ENCODE results near the gene BUB1B. TPM values are rescaled to one million over a fixed set of nuclear protein-coding genes. Genes with fewer than 3 reads are reported as not detected.
A peak's percentile ranks its signal among the peaks of the same experiment; 100 is the strongest.

BUB1B gene
- total RNA-seq, 1 experiment from 2014 or later: 56.2 TPM

GRCh38 chr15:40183636-40184463 lies 23.0 kb downstream of the BUB1B start:
- no peak for DNase-seq (ENCODE audit: low spot score)

GRCh38 chr15:40190591-40190990 lies 29.7 kb downstream of the BUB1B start:
- DNase-seq (ENCODE audit: low spot score): no peak

GRCh38 chr15:40192942-40193341 lies 32.1 kb downstream of the BUB1B start:
- DNase-seq (ENCODE audit: low spot score): no peak

- DNase-seq (ENCODE audit: low spot score): no peak
These were observed 36.6 kb downstream of the BUB1B start for GRCh38 chr15:40197434-40197833.

GRCh38 chr15:40198355-40199085 lies 37.7 kb downstream of the BUB1B start:
- DNase-seq (ENCODE audit: low spot score): no peak

GRCh38 chr15:40204100-40204499 lies 43.2 kb downstream of the BUB1B start:
- DNase-seq (ENCODE audit: low spot score): no peak

- peak; percentile 55 for DNase-seq (ENCODE audit: low spot score)
These were observed 56.4 kb downstream of the BUB1B start for GRCh38 chr15:40217166-40217824.

- no peak for DNase-seq (ENCODE audit: low spot score)
These were observed 58.9 kb downstream of the BUB1B start for GRCh38 chr15:40219801-40220200.

- DNase-seq (ENCODE audit: low spot score): no peak
These were observed 61.3 kb downstream of the BUB1B start for GRCh38 chr15:40222131-40222530.

GRCh38 chr15:40226736-40227135 lies 65.9 kb downstream of the BUB1B start:
- DNase-seq (ENCODE audit: low spot score): no peak

GRCh38 chr15:40229316-40229715 lies 68.4 kb downstream of the BUB1B start:
- no peak for DNase-seq (ENCODE audit: low spot score)

GRCh38 chr15:40229956-40230355 lies 69.1 kb downstream of the BUB1B start:
- DNase-seq (ENCODE audit: low spot score): no peak

GRCh38 chr15:40232625-40233070 lies 71.8 kb downstream of the BUB1B start:
- DNase-seq (ENCODE audit: low spot score): no peak

- DNase-seq (ENCODE audit: low spot score): no peak
These were observed 73.1 kb downstream of the BUB1B start for GRCh38 chr15:40233727-40234577.

- DNase-seq (ENCODE audit: low spot score): no peak
These were observed 73.9 kb downstream of the BUB1B start for GRCh38 chr15:40234783-40235182.

- DNase-seq (ENCODE audit: low spot score): no peak
These were observed 74.5 kb downstream of the BUB1B start for GRCh38 chr15:40235201-40235885.

- peak; percentile 49 for DNase-seq (ENCODE audit: low spot score)
These were observed 77.9 kb downstream of the BUB1B start, which contains the start of gene PAK6 for GRCh38 chr15:40238532-40239403. Gene PAK6 (plus strand): TSS chr15:40239063. CDS start chr15:40264786, 25,723 bp downstream.

- DNase-seq (ENCODE audit: low spot score): no peak
These were observed 78.5 kb downstream of the BUB1B start for GRCh38 chr15:40239404-40239692.

- no peak for DNase-seq (ENCODE audit: low spot score)
These were observed 79.1 kb downstream of the BUB1B start for GRCh38 chr15:40239693-40240618.

Data from H4 (cell line).